ENCODE measurements around the gene WDR46.

GRCh38 chr6:33289784-33290315 lies 811 bp upstream of the WDR46 start:
- TF ChIP-seq CTCF (IDR thresholded peaks at IDR 0.05) (no peak), POLR2A (IDR thresholded peaks at IDR 0.05) (no peak)

Data from ovary (tissue), 3 donors.